BLaER1 (cell line): ENCODE measurements around the gene ARHGAP42.

Experiments
- H3K27ac ChIP-seq: shearing (Covaris generic); formaldehyde crosslinking; 2 replicates; pipeline ENCODE4 v1.8.1; 2022
- H3K27me3 ChIP-seq: shearing (Covaris generic); formaldehyde crosslinking; 2 replicates; pipeline ENCODE4 v1.8.1; 2022
- H3K36me3 ChIP-seq: shearing (Covaris generic); formaldehyde crosslinking; 2 replicates; pipeline ENCODE4 v1.8.1; 2022
- H3K4me1 ChIP-seq: shearing (Covaris generic); formaldehyde crosslinking; 2 replicates; pipeline ENCODE4 v1.8.1; 2022
- H3K4me2 ChIP-seq: shearing (Covaris generic); formaldehyde crosslinking; 2 replicates; pipeline ENCODE4 v1.8.1; 2022
- H3K4me3 ChIP-seq: shearing (Covaris generic); formaldehyde crosslinking; 2 replicates; pipeline ENCODE4 v1.8.1; 2022
- H3K9ac ChIP-seq: shearing (Covaris generic); formaldehyde crosslinking; 2 replicates; pipeline ENCODE4 v1.8.1; 2022
- H3K9me3 ChIP-seq: shearing (Covaris generic); formaldehyde crosslinking; 2 replicates; pipeline ENCODE4 v1.8.1; 2022
- H4K20me1 ChIP-seq: shearing (Covaris generic); formaldehyde crosslinking; 2 replicates; pipeline ENCODE4 v1.8.1; 2022
- Cebpa-rat ChIP-seq: shearing (Covaris generic); IDR thresholded peaks from 2 replicates; pipeline ENCODE4 v1.8.1; 2022

Gene ARHGAP42

GRCh38 chr11:101019870-101020269 is 332.8 kb downstream of the ARHGAP42 start:
- Histone ChIP-seq H3K27me3 (no peaks in the 10 kb centered on the region), H3K4me1 (no peaks in the 10 kb centered on the region), H3K4me3 (no peak overlapping the region), H4K20me1 (no peaks in the 10 kb centered on the region), H3K9ac (no peak overlapping the region), H3K4me2 (no peak overlapping the region), H3K27ac (no peak overlapping the region), H3K36me3 (no peaks in the 10 kb centered on the region), H3K9me3 (no peaks in the 10 kb centered on the region)
- TF ChIP-seq Cebpa-rat = no peak

GRCh38 chr11:101022256-101022655 is 335.2 kb downstream of the ARHGAP42 start:
- Histone ChIP-seq H3K27ac (no peak overlapping the region), H3K4me1 (no peaks in the 10 kb centered on the region), H4K20me1 (no peaks in the 10 kb centered on the region), H3K27me3 (no peaks in the 10 kb centered on the region), H3K9me3 (no peaks in the 10 kb centered on the region), H3K9ac (no peak overlapping the region), H3K36me3 (no peaks in the 10 kb centered on the region), H3K4me2 (no peak overlapping the region), H3K4me3 (no peak overlapping the region)
- no peak for TF ChIP-seq Cebpa-rat

GRCh38 chr11:101028644-101029043 is 341.6 kb downstream of the ARHGAP42 start:
- Histone ChIP-seq H3K9ac (no peak overlapping the region), H3K27ac (no peak overlapping the region), H3K9me3 (no peaks in the 10 kb centered on the region), H3K36me3 (no peaks in the 10 kb centered on the region), H3K4me3 (no peak overlapping the region), H3K27me3 (no peaks in the 10 kb centered on the region), H3K4me1 (no peaks in the 10 kb centered on the region), H3K4me2 (no peak overlapping the region), H4K20me1 (no peaks in the 10 kb centered on the region)
- no peak for TF ChIP-seq Cebpa-rat

- Histone ChIP-seq H3K9me3 (no peaks in the 10 kb centered on the region), H3K4me1 (no peaks in the 10 kb centered on the region)
Measured at GRCh38 chr11:101030015-101030414, 342.9 kb downstream of the ARHGAP42 start.

GRCh38 chr11:101030692-101031091 is 343.6 kb downstream of the ARHGAP42 start:
- no peaks in the 10 kb centered on the region for H3K4me1 ChIP-seq

More at GRCh38 chr11:101030015-101030414, 342.9 kb downstream of the ARHGAP42 start:
- TF ChIP-seq Cebpa-rat = no peak
- H4K20me1 ChIP-seq = no peaks in the 10 kb centered on the region
- H3K36me3 ChIP-seq = no peaks in the 10 kb centered on the region
- no peak overlapping the region for H3K27ac ChIP-seq
- H3K27me3 ChIP-seq = no peaks in the 10 kb centered on the region
- H3K9ac ChIP-seq = no peak overlapping the region
- no peak overlapping the region for H3K4me2 ChIP-seq
- no peak overlapping the region for H3K4me3 ChIP-seq

GRCh38 chr11:101031713-101032112 is 344.6 kb downstream of the ARHGAP42 start:
- no peak overlapping the region for H3K4me3 ChIP-seq
- H4K20me1 ChIP-seq = no peaks in the 10 kb centered on the region
- H3K4me1 ChIP-seq = no peaks in the 10 kb centered on the region
- H3K36me3 ChIP-seq = no peaks in the 10 kb centered on the region
- no peaks in the 10 kb centered on the region for H3K9me3 ChIP-seq
- no peak overlapping the region for H3K9ac ChIP-seq
- H3K27me3 ChIP-seq = no peaks in the 10 kb centered on the region
- H3K4me2 ChIP-seq = no peak overlapping the region
- H3K27ac ChIP-seq = no peak overlapping the region
- no peak for TF ChIP-seq Cebpa-rat

More at GRCh38 chr11:101030692-101031091, 343.6 kb downstream of the ARHGAP42 start:
- Histone ChIP-seq H3K36me3 (no peaks in the 10 kb centered on the region), H3K4me2 (no peak overlapping the region), H3K4me3 (no peak overlapping the region), H3K9ac (no peak overlapping the region), H3K9me3 (no peaks in the 10 kb centered on the region), H4K20me1 (no peaks in the 10 kb centered on the region), H3K27me3 (no peaks in the 10 kb centered on the region), H3K27ac (no peak overlapping the region)
- no peak for TF ChIP-seq Cebpa-rat

GRCh38 chr11:101032991-101033390 is 345.9 kb downstream of the ARHGAP42 start:
- Histone ChIP-seq H3K27me3 (no peaks in the 10 kb centered on the region), H4K20me1 (no peaks in the 10 kb centered on the region)

GRCh38 chr11:101034076-101034475 is 347.0 kb downstream of the ARHGAP42 start:
- H3K27me3 ChIP-seq = no peaks in the 10 kb centered on the region
- H3K9me3 ChIP-seq = no peaks in the 10 kb centered on the region
- H3K9ac ChIP-seq = no peak overlapping the region
- H3K4me2 ChIP-seq = no peak overlapping the region
- no peaks in the 10 kb centered on the region for H3K36me3 ChIP-seq
- no peak for TF ChIP-seq Cebpa-rat
- no peaks in the 10 kb centered on the region for H3K4me1 ChIP-seq
- no peak overlapping the region for H3K4me3 ChIP-seq
- H4K20me1 ChIP-seq = no peaks in the 10 kb centered on the region
- H3K27ac ChIP-seq = no peak overlapping the region

More at GRCh38 chr11:101032991-101033390, 345.9 kb downstream of the ARHGAP42 start:
- H3K4me1 ChIP-seq = no peaks in the 10 kb centered on the region
- H3K9me3 ChIP-seq = no peaks in the 10 kb centered on the region
- H3K36me3 ChIP-seq = no peaks in the 10 kb centered on the region
- no peak overlapping the region for H3K27ac ChIP-seq
- H3K9ac ChIP-seq = no peak overlapping the region
- TF ChIP-seq Cebpa-rat = no peak
- no peak overlapping the region for H3K4me3 ChIP-seq
- no peak overlapping the region for H3K4me2 ChIP-seq

GRCh38 chr11:101035872-101036271 is 348.8 kb downstream of the ARHGAP42 start:
- no peaks in the 10 kb centered on the region for H3K9me3 ChIP-seq
- H3K9ac ChIP-seq = no peak overlapping the region
- no peaks in the 10 kb centered on the region for H4K20me1 ChIP-seq
- H3K4me1 ChIP-seq = no peaks in the 10 kb centered on the region
- H3K36me3 ChIP-seq = no peaks in the 10 kb centered on the region
- H3K27ac ChIP-seq = no peak overlapping the region
- no peak overlapping the region for H3K4me3 ChIP-seq
- H3K27me3 ChIP-seq = no peaks in the 10 kb centered on the region
- H3K4me2 ChIP-seq = no peak overlapping the region
- no peak for TF ChIP-seq Cebpa-rat
